Esophagus squamous epithelium (tissue), 5 donors: ENCODE results near the gene IQSEC1. TPM values are rescaled to one million over a fixed set of nuclear protein-coding genes. Genes with fewer than 3 reads are reported as not detected.

Experiments used
- DNase-seq: peaks from one replicate; lab custom pipeline; 2025; lab: John Stamatoyannopoulos, UW
- H3K27ac ChIP-seq, 4 donors: fragments of 200-600 bp; sonication (generic); one replicate each; pipeline ENCODE4 v1.5.1; 2016 to 2019; ENCODE audit warnings: mild to moderate bottlenecking in 1 of 4
- H3K27me3 ChIP-seq, 4 donors: fragments of 200-600 bp; sonication (generic); 1 replicate in 3 of 4; 2 replicates in 1 of 4; pipeline versions ENCODE4 v1.5.1 to v1.6.0; 2017 to 2021; ENCODE audit warnings: antibody characterized with exemption in 1 of 4
- H3K36me3 ChIP-seq, 3 donors: fragments of 200-600 bp; sonication (generic); one replicate each; pipeline ENCODE4 v1.5.1; 2016 to 2019
- H3K4me1 ChIP-seq, 3 donors: fragments of 200-600 bp; sonication (generic); one replicate each; pipeline ENCODE4 v1.5.1; 2017 to 2019
- H3K4me3 ChIP-seq, 4 donors: fragments of 200-600 bp; sonication (generic); 1 replicate in 3 of 4; 2 replicates in 1 of 4; pipeline ENCODE4 v1.5.1; 2016 to 2019; ENCODE audit warnings: mild to moderate bottlenecking in 2 of 4, moderate library complexity in 1 of 4
- H3K9me3 ChIP-seq, 3 donors: fragments of 200-600 bp; sonication (generic); one replicate each; pipeline ENCODE4 v1.5.1; 2016 to 2019
- CTCF ChIP-seq, 6 experiments: fragments of 450-650 bp in 4 of 6; fragments of 200-600 bp in 2 of 6; sonication (generic) in 2 of 6; IDR thresholded peaks; one replicate each; pipeline ENCODE4 v1.5.1; 2016 to 2019; ENCODE audit warnings: antibody characterized with exemption in 6 of 6, mild to moderate bottlenecking in 4 of 6, moderate library complexity in 4 of 6
- POLR2A ChIP-seq, 4 donors: fragments of 450-650 bp; IDR thresholded peaks; one replicate each; pipeline ENCODE4 v1.6.1; 2017; ENCODE audit warnings: antibody characterized with exemption in 4 of 4, mild to moderate bottlenecking in 4 of 4, moderate library complexity in 3 of 4
- WGBS, 2 donors: methylation state at CpG; one replicate each; pipeline ENCODE4 v1.1.5; 2018; 5-methylcytosine and 5-hydroxymethylcytosine counted together
- intact Hi-C: fragments of 100-400 bp; cut with DNase I; formaldehyde crosslinking; loops from one replicate; pipeline ENCODE4 v1.15.0; 2022
- total RNA-seq, 4 donors: library from RNA; depleted of rRNA; stranded (reverse); fragments of >200 nt; gene quantifications; one replicate each; pipeline ENCODE4 v1.1.0, GENCODE V29; 2016
- donor health status: DM: yes; HTN: yes; CAD: no.

The IQSEC1 gene
- total RNA-seq, 4 donors from 2014 or later, result 7.3 to 27.1 (median 10.7) TPM

GRCh38 chr3:12982619-12983101, 90.6 kb downstream of the IQSEC1 start:
- H3K4me3 ChIP-seq, result no peak overlapping the region
- DNase-seq, result no peak
- no peaks in the 10 kb centered on the region for H3K9me3 ChIP-seq
- intact Hi-C loops, result loop anchor here (10.0 kb wide), 1 partner anchor 108 kb away; no protein-coding TSS in a partner anchor
- TF ChIP-seq CTCF (IDR thresholded peaks at IDR 0.05), result no peak
- TF ChIP-seq POLR2A (IDR thresholded peaks at IDR 0.05), result no peak
- H3K27ac ChIP-seq, result no peak overlapping the region
- 92% methylated on average over 2 of the region's 5 CpGs; no CpG with 5 or more reads in 1 of the 2 donors for WGBS, 2 donors
- H3K27me3 ChIP-seq, result no peaks in the 10 kb centered on the region
- H3K4me1 ChIP-seq, result peaks cover 0 to 16% (median 0%) of the 10 kb centered on the region in 3 donors
- H3K36me3 ChIP-seq, result no peaks in the 10 kb centered on the region

DNA sequence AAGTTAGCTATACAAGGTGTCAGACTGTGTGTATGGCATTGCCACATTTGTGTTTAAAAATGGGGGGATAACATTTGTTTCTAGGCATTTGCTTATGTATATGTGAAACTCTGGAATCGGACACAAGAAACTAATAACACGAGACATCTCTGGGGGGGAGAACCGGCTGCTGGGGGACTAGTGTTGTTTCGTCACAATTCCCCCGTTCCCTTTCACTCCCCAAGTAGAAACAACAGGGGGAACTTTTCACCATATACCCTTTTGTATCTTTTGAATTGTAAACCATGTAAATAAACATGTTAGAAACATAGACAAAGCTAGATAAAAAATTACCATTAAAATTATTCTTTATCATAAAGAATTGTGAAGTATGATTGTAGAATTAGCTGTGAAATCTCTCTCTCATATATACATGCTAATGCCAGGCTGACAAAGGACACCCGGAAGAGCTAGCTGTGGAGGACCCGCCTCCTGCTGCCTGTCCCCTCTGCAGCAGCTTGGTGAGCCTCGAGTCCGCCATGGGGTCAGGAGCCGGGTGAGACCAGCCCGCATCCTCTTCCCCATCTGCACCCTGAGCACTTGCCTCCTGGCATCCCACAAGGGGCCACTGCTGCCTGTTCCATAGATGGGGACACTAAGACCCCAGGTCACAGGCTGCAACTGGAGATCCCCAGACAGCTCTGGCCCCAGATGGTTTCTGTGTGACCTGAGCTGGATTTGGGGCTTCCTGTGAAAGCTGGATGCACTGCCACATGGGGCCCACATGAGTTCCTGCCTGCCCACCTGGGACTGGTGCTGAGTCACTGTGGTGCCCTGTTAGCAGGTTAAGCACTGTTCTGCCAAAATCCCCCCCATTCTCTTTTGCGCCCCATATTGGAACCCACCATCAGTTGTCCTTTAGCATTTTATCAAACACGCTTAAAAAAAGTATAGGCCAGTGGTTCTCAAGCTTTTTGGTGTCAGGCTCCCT, 91.6 kb downstream of the IQSEC1 start:
- WGBS, 2 donors, result 69 to 76% methylated on average over 12 to 13 of the region's 13 CpGs
- DNase-seq, result no peak
- H3K27ac ChIP-seq, result no peak overlapping the region
- no peaks in the 10 kb centered on the region for H3K9me3 ChIP-seq
- no peak overlapping the region for H3K4me3 ChIP-seq
- TF ChIP-seq CTCF (IDR thresholded peaks at IDR 0.05) (no peak), POLR2A (IDR thresholded peaks at IDR 0.05) (no peak)
- H3K36me3 ChIP-seq, result no peaks in the 10 kb centered on the region
- H3K4me1 ChIP-seq, result peaks cover 0 to 8% (median 0%) of the 10 kb centered on the region in 3 donors
- no peaks in the 10 kb centered on the region for H3K27me3 ChIP-seq
- intact Hi-C loops, result loop anchor here (10.0 kb wide), 1 partner anchor 107 kb away; no protein-coding TSS in a partner anchor

- intact Hi-C loops, result loop anchor here (10.0 kb wide), 1 partner anchor 106 kb away; no protein-coding TSS in a partner anchor
- 48 to 66% methylated on average over 3 of the region's 10 CpGs for WGBS, 2 donors
- H3K27ac ChIP-seq, result no peak overlapping the region
- DNase-seq, result no peak
- peaks cover 0 to 7% (median 0%) of the 10 kb centered on the region in 3 donors for H3K4me1 ChIP-seq
- H3K9me3 ChIP-seq, result no peaks in the 10 kb centered on the region
- no peak overlapping the region for H3K4me3 ChIP-seq
- no peaks in the 10 kb centered on the region for H3K27me3 ChIP-seq
- H3K36me3 ChIP-seq, result no peaks in the 10 kb centered on the region
- TF ChIP-seq CTCF (IDR thresholded peaks at IDR 0.05) (no peak), POLR2A (IDR thresholded peaks at IDR 0.05) (no peak)
These were observed 92.5 kb downstream of the IQSEC1 start for GRCh38 chr3:12980596-12981290.

- no peak for DNase-seq
- intact Hi-C loops, result loop anchor here (10.0 kb wide), 1 partner anchor 105 kb away; no protein-coding TSS in a partner anchor
- no peak overlapping the region for H3K4me3 ChIP-seq
- no peak for TF ChIP-seq POLR2A (IDR thresholded peaks at IDR 0.05)
- no peak for TF ChIP-seq CTCF (IDR thresholded peaks at IDR 0.05)
- no peaks in the 10 kb centered on the region for H3K9me3 ChIP-seq
- H3K4me1 ChIP-seq, result peaks cover 0 to 7% (median 0%) of the 10 kb centered on the region in 3 donors
- H3K27me3 ChIP-seq, result no peaks in the 10 kb centered on the region
- no peak overlapping the region for H3K27ac ChIP-seq
- 45 to 61% methylated on average over 2 to 3 of the region's 4 CpGs for WGBS, 2 donors
- H3K36me3 ChIP-seq, result no peaks in the 10 kb centered on the region
These were observed 93.2 kb downstream of the IQSEC1 start for GRCh38 chr3:12979947-12980487.
